ENCODE data around the gene MACROD2.

MACROD2 gene

DNA sequence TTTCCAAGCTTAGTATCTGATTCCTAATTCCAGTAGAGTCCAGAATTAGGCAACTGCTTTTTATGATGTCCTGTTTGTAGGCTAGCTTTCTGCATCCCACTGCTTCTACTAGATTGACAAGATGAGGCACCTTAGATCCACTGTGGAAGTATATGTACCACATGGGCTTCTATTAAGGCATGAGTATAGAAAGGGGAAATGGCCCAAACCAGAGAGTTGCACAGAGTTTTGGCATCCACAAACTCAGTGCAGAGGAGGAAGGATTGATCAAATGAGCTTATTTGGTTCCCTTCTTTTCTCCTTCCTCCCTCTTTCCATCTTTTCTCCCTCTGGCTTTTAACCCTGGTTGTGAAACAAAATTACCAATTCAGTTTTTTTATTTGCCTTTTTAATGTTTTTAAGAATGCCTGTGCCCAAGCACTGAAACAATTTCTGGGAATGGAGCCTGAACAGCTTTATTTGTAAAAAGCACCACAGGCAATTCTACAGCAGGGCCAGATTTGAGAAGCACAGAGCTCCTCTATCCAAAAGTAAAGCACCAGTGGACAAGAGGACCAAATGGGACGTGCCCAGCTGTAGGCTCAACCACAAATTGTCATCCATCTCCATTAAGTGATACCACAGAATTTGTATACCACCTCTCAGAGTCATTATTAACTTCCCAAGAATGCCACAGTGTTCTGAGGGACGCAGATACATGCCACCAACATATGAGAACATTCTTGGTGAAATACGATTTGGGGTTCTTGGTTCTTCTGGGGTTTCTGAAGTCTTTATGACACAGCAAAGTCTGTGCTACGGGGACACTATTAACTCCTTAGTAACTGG lies 1608.9 kb downstream of the MACROD2 start:
- TF ChIP-seq, protein P1, sequence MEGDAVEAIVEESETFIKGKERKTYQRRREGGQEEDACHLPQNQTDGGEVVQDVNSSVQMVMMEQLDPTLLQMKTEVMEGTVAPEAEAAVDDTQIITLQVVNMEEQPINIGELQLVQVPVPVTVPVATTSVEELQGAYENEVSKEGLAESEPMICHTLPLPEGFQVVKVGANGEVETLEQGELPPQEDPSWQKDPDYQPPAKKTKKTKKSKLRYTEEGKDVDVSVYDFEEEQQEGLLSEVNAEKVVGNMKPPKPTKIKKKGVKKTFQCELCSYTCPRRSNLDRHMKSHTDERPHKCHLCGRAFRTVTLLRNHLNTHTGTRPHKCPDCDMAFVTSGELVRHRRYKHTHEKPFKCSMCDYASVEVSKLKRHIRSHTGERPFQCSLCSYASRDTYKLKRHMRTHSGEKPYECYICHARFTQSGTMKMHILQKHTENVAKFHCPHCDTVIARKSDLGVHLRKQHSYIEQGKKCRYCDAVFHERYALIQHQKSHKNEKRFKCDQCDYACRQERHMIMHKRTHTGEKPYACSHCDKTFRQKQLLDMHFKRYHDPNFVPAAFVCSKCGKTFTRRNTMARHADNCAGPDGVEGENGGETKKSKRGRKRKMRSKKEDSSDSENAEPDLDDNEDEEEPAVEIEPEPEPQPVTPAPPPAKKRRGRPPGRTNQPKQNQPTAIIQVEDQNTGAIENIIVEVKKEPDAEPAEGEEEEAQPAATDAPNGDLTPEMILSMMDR (IDR thresholded peaks at IDR 0.05; ENCODE audit: insufficient read depth, low read length, missing control alignments) = no peak
- no peak for DNase-seq (ENCODE audit: low read depth, low spot score)
- H3K4me3 ChIP-seq (ENCODE audit: low read depth, low read length) = no peak overlapping the region
- ChIA-PET CTCF (no interaction called here), POLR2A (no interaction called here)

DNA sequence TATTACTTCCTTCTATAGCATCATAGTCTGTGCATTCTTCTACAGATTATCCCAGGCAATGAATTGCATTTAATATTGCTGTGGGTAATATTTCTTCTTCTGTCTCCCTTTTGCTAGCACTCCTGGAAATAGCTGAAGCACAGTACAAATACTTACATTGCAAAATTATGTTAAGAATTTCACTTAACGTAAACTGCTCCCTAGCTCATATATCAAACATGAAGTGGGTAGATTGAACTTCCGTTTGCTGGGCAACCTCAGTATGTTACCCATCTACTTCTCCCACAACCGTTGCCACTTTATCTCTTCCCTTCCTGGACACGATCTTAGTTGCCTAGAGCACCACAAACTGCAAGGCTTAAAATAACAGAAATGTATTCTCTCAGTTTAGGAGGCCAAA lies 1614.6 kb downstream of the MACROD2 start:
- no peak overlapping the region for H3K4me3 ChIP-seq (ENCODE audit: low read depth, low read length)
- DNase-seq (ENCODE audit: low read depth, low spot score) = no peak
- ChIA-PET CTCF (no interaction called here), POLR2A (no interaction called here)
- TF ChIP-seq, protein P1 (IDR thresholded peaks at IDR 0.05; ENCODE audit: insufficient read depth, low read length, missing control alignments) = no peak

DNA sequence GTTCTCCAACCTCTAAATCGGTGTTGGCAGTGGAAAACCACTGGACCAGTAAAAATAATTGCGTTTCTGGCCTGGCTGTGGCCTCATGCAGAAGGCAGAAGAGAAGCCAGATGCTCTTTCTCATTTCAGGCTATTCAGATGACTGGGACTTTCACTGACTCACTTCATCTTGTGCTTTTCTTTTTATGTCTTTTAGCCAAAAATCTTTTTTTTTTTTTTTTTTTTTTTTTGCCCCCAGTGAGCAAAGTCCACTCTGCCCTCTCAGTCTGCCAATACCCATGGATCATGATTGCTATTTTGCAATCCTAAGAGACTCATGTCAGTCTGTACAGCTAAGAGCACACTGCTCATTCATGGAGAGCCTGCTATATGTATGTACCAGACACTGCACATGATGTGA lies 1615.5 kb downstream of the MACROD2 start:
- DNase-seq (ENCODE audit: low read depth, low spot score) = no peak
- TF ChIP-seq, protein P1 (IDR thresholded peaks at IDR 0.05; ENCODE audit: insufficient read depth, low read length, missing control alignments) = no peak
- POLR2A ChIA-PET = no interaction called here
- H3K4me3 ChIP-seq (ENCODE audit: low read depth, low read length) = no peak overlapping the region
- CTCF ChIA-PET = no interaction called here

DNA sequence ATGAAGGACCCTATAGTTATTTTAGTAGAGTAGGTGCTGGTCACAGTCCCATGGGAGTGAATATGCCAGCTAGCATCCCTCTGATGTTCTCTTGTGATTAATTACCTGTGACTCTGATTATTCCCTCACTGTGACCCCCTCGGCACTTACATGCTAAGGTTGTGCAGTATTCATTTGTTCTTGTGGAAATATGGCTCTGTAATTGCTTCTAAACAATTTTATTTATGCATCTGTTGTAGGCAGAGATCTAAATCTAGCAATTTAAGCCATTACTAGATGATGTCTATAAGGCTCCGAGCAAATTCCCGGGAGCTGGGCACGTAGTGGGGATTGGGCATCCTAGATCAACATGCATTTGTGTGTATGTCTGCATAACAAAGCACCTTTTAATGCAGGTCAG lies 1616.2 kb downstream of the MACROD2 start:
- no peak for DNase-seq (ENCODE audit: low read depth, low spot score)
- TF ChIP-seq, protein P1 (IDR thresholded peaks at IDR 0.05; ENCODE audit: insufficient read depth, low read length, missing control alignments) = no peak
- ChIA-PET POLR2A (no interaction called here), CTCF (no interaction called here)
- no peak overlapping the region for H3K4me3 ChIP-seq (ENCODE audit: low read depth, low read length)

DNA sequence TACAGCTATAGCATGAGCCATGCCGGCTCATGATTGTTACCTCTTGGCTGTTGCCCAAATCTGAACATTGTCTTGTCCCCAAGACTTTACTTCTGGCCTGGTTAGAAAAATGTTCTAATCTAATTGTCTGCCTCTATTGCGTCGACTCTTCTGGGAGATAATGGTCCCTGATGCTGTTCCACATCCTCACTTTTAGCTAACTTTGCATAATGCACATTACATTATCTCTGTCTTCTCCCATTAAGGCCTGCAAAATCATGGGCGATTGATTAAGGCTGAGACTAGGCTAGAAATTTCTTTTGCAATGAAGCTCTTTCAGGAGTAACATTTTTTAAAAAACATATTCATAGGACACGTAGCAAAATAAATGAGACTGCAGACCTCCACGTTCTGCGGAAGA lies 1616.9 kb downstream of the MACROD2 start:
- no peak overlapping the region for H3K4me3 ChIP-seq (ENCODE audit: low read depth, low read length)
- POLR2A ChIA-PET = no interaction called here
- DNase-seq (ENCODE audit: low read depth, low spot score) = no peak
- CTCF ChIA-PET = no interaction called here
- TF ChIP-seq, protein P1 (IDR thresholded peaks at IDR 0.05; ENCODE audit: insufficient read depth, low read length, missing control alignments) = no peak

DNA sequence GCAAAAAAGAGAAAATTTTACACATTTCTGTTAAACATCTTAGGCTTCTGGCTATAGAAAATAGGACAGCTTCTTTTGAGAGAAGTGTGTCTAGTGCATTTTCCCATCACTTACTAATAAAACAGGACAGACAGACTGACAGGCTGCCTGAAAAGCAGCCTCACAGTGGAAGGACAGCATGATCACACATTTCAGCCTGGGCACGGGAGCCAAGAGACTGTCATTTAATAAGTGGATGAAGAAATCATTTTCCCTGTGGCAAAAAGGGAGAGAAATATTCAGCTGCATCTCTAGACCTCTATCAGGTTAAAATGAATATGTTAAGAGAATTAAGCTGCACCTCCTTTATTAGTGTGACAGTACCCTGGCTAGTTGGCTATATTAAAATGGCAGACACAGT lies 1617.5 kb downstream of the MACROD2 start:
- POLR2A ChIA-PET = no interaction called here
- CTCF ChIA-PET = no interaction called here

More for the DNA sequence above, 1617.5 kb downstream of the MACROD2 start:
- DNase-seq (ENCODE audit: low read depth, low spot score) = no peak
- TF ChIP-seq, protein P1 (IDR thresholded peaks at IDR 0.05; ENCODE audit: insufficient read depth, low read length, missing control alignments) = no peak
- no peak overlapping the region for H3K4me3 ChIP-seq (ENCODE audit: low read depth, low read length)
